Fibroblast of skin of left biceps (primary cell): Measurements from ENCODE around the gene KLF5.

Experiments
- DNase-seq, 2 experiments: peaks; one replicate each; pipeline ENCODE4 v3.0.0-alpha.2; 2013; ENCODE audit warnings: low read depth in 2 of 2

The KLF5 gene

GRCh38 chr13:73059460-73060250 is 850 bp downstream of the KLF5 start:
- no peak for DNase-seq

- DNase-seq: peak; percentile 42 to 44
Observed at GRCh38 chr13:73060251-73061160, 1.7 kb downstream of the KLF5 start.

DNA sequence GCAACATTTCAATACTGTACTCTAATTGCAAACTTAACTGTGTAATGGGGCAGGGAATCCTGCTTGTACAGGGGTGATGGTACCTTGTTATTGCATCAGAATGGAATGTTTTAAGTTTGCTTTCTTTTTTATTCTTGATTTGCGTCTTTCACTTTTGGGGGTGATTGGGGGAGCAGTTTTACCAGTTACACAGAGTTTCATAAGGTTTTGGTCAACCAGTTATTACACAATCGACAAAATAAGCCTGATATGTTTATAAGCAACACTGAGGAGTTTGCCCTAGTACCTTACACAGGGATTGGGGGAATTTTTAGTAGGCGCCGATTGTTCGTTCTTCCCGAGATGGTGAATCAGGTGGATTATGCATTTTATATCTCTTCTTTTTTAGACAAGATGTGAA is 2.7 kb downstream of the KLF5 start:
- no peak for DNase-seq

DNA sequence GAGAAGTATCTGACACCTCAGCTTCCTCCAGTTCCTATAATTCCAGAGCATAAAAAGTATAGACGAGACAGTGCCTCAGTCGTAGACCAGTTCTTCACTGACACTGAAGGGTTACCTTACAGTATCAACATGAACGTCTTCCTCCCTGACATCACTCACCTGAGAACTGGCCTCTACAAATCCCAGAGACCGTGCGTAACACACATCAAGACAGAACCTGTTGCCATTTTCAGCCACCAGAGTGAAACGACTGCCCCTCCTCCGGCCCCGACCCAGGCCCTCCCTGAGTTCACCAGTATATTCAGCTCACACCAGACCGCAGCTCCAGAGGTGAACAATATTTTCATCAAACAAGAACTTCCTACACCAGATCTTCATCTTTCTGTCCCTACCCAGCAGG is 3.1 kb downstream of the KLF5 start:
- DNase-seq: no peak

GRCh38 chr13:73062468-73062867 is 3.7 kb downstream of the KLF5 start:
- no peak for DNase-seq

- DNase-seq: no peak
Observed at GRCh38 chr13:73063166-73063565, 4.4 kb downstream of the KLF5 start.

DNA sequence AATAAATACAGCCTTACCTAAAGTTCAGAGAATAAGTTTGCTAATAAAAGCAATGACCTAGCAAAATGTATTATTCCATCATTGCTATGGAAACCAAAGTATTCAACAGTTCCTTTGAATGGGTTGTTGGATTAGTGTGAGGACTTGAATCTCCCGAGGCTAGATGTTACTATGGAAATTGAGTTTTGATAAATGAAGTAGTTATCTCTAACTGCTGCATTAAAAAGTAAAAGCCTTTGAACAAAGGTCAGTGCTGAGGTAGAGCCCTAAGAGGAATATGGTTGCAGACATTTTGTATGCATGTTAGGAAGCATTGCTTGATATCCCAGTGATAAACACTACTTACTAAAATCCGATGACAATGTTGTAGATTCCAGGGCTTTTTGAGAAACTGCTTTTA is 6.2 kb downstream of the KLF5 start:
- DNase-seq: no peak

DNA sequence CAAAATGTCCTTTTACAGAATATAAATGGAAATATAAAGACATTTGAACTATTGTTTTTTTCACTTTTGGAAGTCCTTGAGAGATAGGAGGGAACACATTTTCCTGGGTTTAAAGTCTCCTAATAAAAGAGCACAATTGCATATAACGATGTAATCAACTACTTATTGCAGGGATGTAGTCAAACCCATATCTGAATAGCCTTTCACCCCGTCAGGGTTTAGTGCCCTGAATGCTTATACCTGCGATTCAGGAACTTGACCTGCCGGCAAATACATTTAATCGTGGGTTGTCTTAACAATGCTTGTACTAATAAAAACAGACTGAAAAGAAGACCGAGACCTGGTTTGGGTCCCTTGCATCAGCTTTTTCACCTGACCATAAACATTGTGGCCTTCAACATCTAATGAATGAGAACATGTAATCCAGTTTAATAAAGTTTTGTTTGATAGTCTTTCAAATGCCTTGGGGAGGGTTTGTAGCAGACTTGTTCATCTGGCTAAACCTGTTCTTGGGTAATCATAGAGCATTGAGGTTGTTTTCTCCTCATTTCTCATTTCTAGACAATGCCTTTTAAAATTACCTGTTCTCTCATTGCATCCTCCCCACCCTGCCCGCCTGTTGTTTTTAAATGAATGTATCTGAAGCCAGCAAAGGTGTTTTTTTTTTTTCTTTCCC is 7.0 kb downstream of the KLF5 start:
- no peak for DNase-seq

DNA sequence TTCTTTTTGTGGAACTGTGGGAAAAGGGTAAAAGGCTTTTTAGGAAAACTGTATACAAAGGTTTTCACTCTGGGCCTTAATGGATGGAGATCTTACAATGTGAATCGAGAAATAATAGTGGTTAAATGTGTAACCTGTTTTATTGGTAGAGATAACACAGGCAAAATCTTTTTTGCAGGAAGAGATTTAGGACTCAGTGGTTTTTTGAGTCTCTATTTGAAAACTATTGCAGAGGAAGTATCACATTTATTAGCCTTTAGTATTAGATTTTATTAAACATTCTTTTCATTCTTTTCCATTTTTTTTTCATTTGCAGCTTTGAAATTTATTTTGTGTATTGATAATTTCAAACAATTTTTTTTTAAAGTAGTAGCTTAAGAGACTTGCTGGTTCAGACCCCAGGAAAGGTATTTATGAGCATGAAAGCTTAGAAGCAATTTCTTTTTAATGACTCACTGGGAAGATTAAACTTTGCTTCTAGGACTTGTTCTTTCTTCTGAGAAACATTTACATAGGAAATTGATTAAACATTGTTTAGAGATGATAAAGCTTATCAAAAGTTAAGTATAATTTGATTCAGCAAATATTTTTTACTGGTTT is 10.5 kb downstream of the KLF5 start:
- DNase-seq: no peak

GRCh38 chr13:73070451-73071098 is 11.8 kb downstream of the KLF5 start:
- no peak for DNase-seq

GRCh38 chr13:73072239-73072900 is 13.6 kb downstream of the KLF5 start:
- no peak for DNase-seq

DNA sequence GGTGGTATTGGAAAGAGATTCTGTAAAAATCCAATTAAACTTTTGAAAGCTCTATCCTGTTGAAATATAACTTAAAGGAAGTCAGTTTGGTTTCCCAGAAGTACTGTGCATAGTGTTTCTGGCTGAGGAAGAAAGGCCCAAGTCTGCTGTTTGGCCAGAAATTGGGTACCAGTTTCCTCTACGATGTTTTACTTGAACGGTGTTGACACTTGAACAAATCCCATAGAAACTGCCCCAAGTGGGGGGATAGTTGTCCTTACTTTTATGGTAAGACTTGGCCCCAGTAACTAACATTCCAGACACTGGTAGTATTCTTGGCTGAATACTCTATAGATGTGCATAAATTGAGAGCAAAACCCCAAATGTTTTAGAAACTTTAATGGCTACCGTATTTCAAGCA is 14.2 kb downstream of the KLF5 start:
- DNase-seq: no peak

DNA sequence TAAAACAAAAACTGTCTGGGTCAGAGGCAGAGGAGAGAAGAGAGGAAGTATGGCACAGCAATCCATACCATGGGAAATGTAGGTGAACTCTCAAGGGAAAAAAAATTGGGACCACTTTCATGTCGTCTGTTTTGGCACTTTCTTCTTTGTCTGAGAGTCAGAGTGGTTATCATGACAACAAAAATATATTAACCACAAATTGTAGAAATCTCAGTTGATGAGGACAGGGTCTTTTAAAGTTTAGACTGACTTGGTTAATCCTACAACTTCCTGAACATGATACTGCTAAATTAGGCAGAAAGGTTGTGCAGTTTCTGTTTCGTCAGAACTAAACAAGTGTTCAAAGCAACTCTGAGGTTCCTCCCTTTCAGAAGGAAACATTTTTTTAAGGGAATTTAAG is 15.2 kb downstream of the KLF5 start:
- DNase-seq: no peak

GRCh38 chr13:73074926-73075325 is 16.1 kb downstream of the KLF5 start:
- no peak for DNase-seq

DNA sequence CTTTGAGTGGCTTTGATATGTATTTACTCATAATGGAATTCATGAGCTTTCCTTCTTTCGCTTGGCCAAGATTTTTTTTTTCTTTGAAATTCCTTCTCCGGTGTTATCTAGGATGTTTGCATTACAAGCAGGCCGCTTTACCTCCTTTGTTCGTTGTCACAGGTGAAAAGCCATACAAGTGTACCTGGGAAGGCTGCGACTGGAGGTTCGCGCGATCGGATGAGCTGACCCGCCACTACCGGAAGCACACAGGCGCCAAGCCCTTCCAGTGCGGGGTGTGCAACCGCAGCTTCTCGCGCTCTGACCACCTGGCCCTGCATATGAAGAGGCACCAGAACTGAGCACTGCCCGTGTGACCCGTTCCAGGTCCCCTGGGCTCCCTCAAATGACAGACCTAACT is 16.7 kb downstream of the KLF5 start:
- DNase-seq: no peak

DNA sequence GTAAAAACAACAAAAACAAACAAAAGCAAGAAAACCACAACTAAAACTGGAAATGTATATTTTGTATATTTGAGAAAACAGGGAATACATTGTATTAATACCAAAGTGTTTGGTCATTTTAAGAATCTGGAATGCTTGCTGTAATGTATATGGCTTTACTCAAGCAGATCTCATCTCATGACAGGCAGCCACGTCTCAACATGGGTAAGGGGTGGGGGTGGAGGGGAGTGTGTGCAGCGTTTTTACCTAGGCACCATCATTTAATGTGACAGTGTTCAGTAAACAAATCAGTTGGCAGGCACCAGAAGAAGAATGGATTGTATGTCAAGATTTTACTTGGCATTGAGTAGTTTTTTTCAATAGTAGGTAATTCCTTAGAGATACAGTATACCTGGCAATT is 17.1 kb downstream of the KLF5 start:
- DNase-seq: no peak

DNA sequence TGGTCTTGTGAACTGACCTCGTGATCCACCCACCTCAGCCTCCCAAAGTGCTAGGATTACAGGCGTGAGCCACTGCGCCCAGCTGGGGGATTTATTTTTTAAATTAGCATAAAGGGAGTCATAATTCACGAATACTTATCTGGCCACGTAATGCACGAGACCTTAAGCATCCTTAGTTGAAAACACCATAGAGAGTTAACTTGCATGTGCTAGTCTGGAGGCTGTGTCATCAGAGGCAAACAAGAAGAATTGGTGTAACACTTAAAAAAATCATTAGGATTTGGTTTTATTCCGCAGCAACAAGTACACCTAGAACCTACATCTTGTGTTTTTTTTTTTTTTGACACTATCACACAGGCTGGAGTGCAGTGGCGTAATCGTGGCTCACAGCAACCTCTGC is 19.1 kb downstream of the KLF5 start:
- no peak for DNase-seq

DNA sequence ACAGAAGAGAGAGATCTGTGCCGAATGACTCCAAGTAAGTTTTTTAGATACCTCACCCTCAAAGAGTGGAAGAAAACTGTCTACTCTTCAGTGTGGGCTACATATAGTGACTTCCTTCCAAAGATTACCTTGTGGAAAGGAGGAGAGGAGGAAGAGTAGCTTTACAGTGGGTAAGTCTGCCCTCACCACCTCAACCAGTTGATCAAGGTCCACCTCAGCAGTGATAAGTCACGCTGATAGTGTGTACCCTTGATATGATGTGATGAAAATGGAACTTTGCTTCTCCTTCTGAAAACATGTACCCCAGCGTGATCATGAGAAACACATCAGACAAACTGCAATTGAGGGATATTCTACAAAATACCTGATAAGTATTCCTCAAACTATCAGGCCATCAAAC is 20.6 kb downstream of the KLF5 start:
- no peak for DNase-seq

DNA sequence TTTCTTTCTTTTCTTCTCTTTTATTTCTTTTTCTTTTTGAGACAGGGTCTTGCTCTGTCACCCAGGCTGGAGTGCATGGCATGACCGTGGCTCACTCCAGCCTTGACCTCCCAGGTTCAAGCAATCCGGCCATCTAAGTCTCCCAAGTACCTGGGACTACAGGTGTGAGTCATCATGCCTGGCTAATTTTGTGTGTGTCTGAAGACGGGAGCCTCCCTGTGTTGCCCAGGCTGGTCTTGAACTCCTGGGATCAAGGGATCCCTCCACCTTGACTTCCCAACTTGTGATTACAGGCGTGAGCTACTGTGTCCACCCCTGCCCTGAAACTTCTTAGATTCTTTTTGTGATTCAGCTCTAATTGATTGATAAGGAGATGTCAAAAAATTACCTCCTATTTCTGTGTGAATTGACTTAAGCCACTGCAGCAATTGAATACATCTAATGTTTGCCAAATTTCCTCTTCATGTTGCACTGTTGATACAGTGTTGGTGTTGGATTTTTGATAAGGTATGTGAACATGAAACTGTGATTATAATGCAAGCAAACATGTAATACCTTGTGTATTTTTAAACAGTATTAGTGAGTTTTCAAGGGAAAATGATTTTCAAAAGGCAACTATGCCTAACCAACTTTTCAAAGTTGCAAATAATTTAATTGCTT is 22.6 kb downstream of the KLF5 start:
- DNase-seq: no peak

DNA sequence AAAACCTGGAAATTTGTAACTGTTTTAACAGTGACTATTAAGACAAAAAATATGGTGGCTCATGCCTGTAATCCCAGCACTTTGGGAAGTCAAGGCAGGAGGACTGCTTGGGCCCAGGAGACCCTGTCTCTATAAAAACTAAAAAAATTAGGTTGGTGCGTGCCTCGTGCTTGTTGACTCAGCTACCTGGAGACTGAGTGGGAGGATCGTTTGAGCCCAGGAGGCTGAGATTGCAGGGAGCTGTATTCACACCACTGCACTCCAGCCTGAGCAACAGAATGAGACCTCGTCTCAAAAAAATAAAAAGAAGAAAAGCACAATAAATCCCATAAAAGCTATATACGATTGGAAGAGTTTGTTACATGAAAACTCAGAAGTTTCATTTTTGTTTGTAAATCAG is 23.7 kb downstream of the KLF5 start:
- DNase-seq: no peak

GRCh38 chr13:73082895-73083294 is 24.1 kb downstream of the KLF5 start:
- DNase-seq: no peak
